IPS DF 6.9 (cell line): ENCODE measurements around the gene TMPRSS6.

Experiments used
- DNase-seq: peaks from one replicate; pipeline ENCODE4 v3.0.0-alpha.2; 2013; ENCODE audit warnings: low read depth, low spot score
- H3K27ac ChIP-seq: one replicate; pipeline ENCODE4 v1.5.1; 2013; ENCODE audit warnings: low read length, control low read depth
- H3K27me3 ChIP-seq: 2 replicates; pipeline ENCODE4 v1.6.1; 2013; ENCODE audit warnings: mild to moderate bottlenecking, low read length; ENCODE audit not compliant: control insufficient read depth, insufficient read depth
- H3K36me3 ChIP-seq: 2 replicates; pipeline ENCODE4 v1.6.1; 2013; ENCODE audit warnings: low read length; ENCODE audit not compliant: control insufficient read depth, insufficient read depth
- H3K4me1 ChIP-seq: 2 replicates; pipeline ENCODE4 v1.6.1; 2013; ENCODE audit warnings: low read length; ENCODE audit not compliant: control insufficient read depth, insufficient read depth
- H3K4me3 ChIP-seq: 2 replicates; pipeline ENCODE4 v1.5.1; 2013; ENCODE audit warnings: mild to moderate bottlenecking, low read length
- H3K9me3 ChIP-seq: 2 replicates; pipeline ENCODE4 v1.6.1; 2013; ENCODE audit warnings: low read length, inconsistent platforms; ENCODE audit not compliant: control insufficient read depth, insufficient read depth
- WGBS: extraction: QIAGEN DNeasy Blood & Tissue Kit; methylation state at CpG from one replicate; pipeline ENCODE4 v1.1.7; 2013; ENCODE audit warnings: mixed read lengths, missing lambda C conversion rate; ENCODE audit not compliant: insufficient read length, insufficient coverage; 5-methylcytosine and 5-hydroxymethylcytosine counted together

Gene TMPRSS6

GRCh38 chr22:37109242-37109917, at the start of gene TMPRSS6:
TMPRSS6 (minus strand) TSS chr22:37109713; CDS start chr22:37103417, 6,296 bp downstream.
- Histone ChIP-seq H3K27ac (no peak within 1 kb of the TSS), H3K9me3 (no peaks in the 10 kb centered on the region), H3K36me3 (no peaks in the 10 kb centered on the region), H3K4me1 (no peaks in the 10 kb centered on the region; the same call in 1 of the 2 replicates), H3K27me3 (no peaks in the 10 kb centered on the region), H3K4me3 (no peak within 1 kb of the TSS)
- DNase-seq, result no peak
- WGBS, result no CpG with 5 or more reads among the region's 13 CpGs

- DNase-seq, result no peak
- no CpG with 5 or more reads among the region's 5 CpGs for WGBS
- H3K9me3 ChIP-seq, result no peaks in the 10 kb centered on the region
- no peaks in the 10 kb centered on the region; the same call in 1 of the 2 replicates for H3K4me1 ChIP-seq
- no peak overlapping the region for H3K4me3 ChIP-seq
- no peaks in the 10 kb centered on the region for H3K27me3 ChIP-seq
- H3K27ac ChIP-seq, result no peak overlapping the region
- no peaks in the 10 kb centered on the region for H3K36me3 ChIP-seq
These were observed 49.4 kb upstream of the TMPRSS6 start for GRCh38 chr22:37158963-37159290.

- H3K9me3 ChIP-seq, result no peaks in the 10 kb centered on the region
- no peaks in the 10 kb centered on the region; the same call in 1 of the 2 replicates for H3K4me1 ChIP-seq
- no peaks in the 10 kb centered on the region for H3K27me3 ChIP-seq
- H3K36me3 ChIP-seq, result no peaks in the 10 kb centered on the region
- WGBS, result no CpG with 5 or more reads among the region's 13 CpGs
- H3K4me3 ChIP-seq, result no peak overlapping the region
- no peak for DNase-seq
- no peak overlapping the region for H3K27ac ChIP-seq
These were observed 48.2 kb upstream of the TMPRSS6 start for GRCh38 chr22:37157516-37158285.

GRCh38 chr22:37156686-37157435, 47.3 kb upstream of the TMPRSS6 start:
- no peaks in the 10 kb centered on the region for H3K36me3 ChIP-seq
- DNase-seq, result no peak
- no CpG with 5 or more reads among the region's 13 CpGs for WGBS
- H3K27ac ChIP-seq, result no peak overlapping the region
- H3K9me3 ChIP-seq, result no peaks in the 10 kb centered on the region
- no peaks in the 10 kb centered on the region for H3K27me3 ChIP-seq
- no peaks in the 10 kb centered on the region; the same call in 1 of the 2 replicates for H3K4me1 ChIP-seq
- H3K4me3 ChIP-seq, result no peak overlapping the region

- Histone ChIP-seq H3K27ac (no peak overlapping the region), H3K36me3 (no peaks in the 10 kb centered on the region), H3K9me3 (no peaks in the 10 kb centered on the region), H3K4me1 (no peaks in the 10 kb centered on the region; the same call in 1 of the 2 replicates), H3K27me3 (no peaks in the 10 kb centered on the region), H3K4me3 (no peak overlapping the region)
- no peak for DNase-seq
- no CpG with 5 or more reads among the region's 8 CpGs for whole genome bisulfite sequencing
These were observed 46.5 kb upstream of the TMPRSS6 start for GRCh38 chr22:37155971-37156370.

GRCh38 chr22:37154925-37155712, 45.6 kb upstream of the TMPRSS6 start:
- no peaks in the 10 kb centered on the region for H3K36me3 ChIP-seq
- no peak overlapping the region for H3K27ac ChIP-seq
- no peaks in the 10 kb centered on the region for H3K9me3 ChIP-seq
- H3K27me3 ChIP-seq, result no peaks in the 10 kb centered on the region
- DNase-seq, result no peak
- 100% methylated on average over 1 of the region's 7 CpGs for WGBS
- H3K4me1 ChIP-seq, result no peaks in the 10 kb centered on the region; the same call in 1 of the 2 replicates
- H3K4me3 ChIP-seq, result no peak overlapping the region

- Histone ChIP-seq H3K4me3 (no peak overlapping the region), H3K4me1 (peaks cover 1% of the 10 kb centered on the region; the same call in 1 of the 2 replicates), H3K27ac (no peak overlapping the region), H3K27me3 (no peaks in the 10 kb centered on the region), H3K9me3 (no peaks in the 10 kb centered on the region), H3K36me3 (no peaks in the 10 kb centered on the region)
- no peak for DNase-seq
- no CpG with 5 or more reads among the region's 6 CpGs for WGBS
These were observed 44.4 kb upstream of the TMPRSS6 start for GRCh38 chr22:37153901-37154300.

- Histone ChIP-seq H3K36me3 (no peaks in the 10 kb centered on the region), H3K4me3 (no peak overlapping the region), H3K4me1 (peaks cover 1% of the 10 kb centered on the region; the same call in 1 of the 2 replicates), H3K9me3 (no peaks in the 10 kb centered on the region), H3K27me3 (no peaks in the 10 kb centered on the region), H3K27ac (no peak overlapping the region)
- no peak for DNase-seq
These were observed 41.9 kb upstream of the TMPRSS6 start for GRCh38 chr22:37151401-37151800.

- no peak for DNase-seq
- no peak overlapping the region for H3K27ac ChIP-seq
- H3K27me3 ChIP-seq, result no peaks in the 10 kb centered on the region
- peaks cover 1% of the 10 kb centered on the region; the same call in 1 of the 2 replicates for H3K4me1 ChIP-seq
- H3K9me3 ChIP-seq, result no peaks in the 10 kb centered on the region
- no peak overlapping the region for H3K4me3 ChIP-seq
- no peaks in the 10 kb centered on the region for H3K36me3 ChIP-seq
These were observed 41.2 kb upstream of the TMPRSS6 start for GRCh38 chr22:37150701-37151100.
